GM12878 (cell line): Measurements from ENCODE around the gene FAM111B. TPM values are rescaled to one million over a fixed set of nuclear protein-coding genes. Genes with fewer than 3 reads are reported as not detected.
A peak's percentile ranks its signal among the peaks of the same experiment; 100 is the strongest.
"Not testable (repeated sequence)": the region's sequence is repeated elsewhere in the genome, so short reads cannot be mapped to it uniquely, and the experiment has no call there.

Experiments
- ATAC-seq: fragments of 200-7000 bp; cut with Tn5 transposase; 3 replicates; pipeline ENCODE4 v1.9.1; 2020; ENCODE audit warnings: mild to moderate bottlenecking, moderate library complexity
- BruUV-seq: library from RNA; stranded (reverse); fragments of 400-500 nt; replicated peaks from 2 replicates; lab custom pipeline; 2021; lab: Mats Ljungman, UMichigan
- CTCF ChIA-PET: fragments of 300-600 bp; sonication (Branson Sonifier 250); formaldehyde crosslinking; extraction: SDS; loops from one replicate; lab custom pipeline; 2021; ENCODE audit warnings: inconsistent platforms; lab: Yijun Ruan, JAX
- POLR2A ChIA-PET: fragments of 350-600 bp; formaldehyde crosslinking; extraction: SDS; loops from one replicate; lab custom pipeline; 2021; ENCODE audit warnings: inconsistent platforms; lab: Charles Lee
- RAD21 ChIA-PET: fragments of 300-600 bp; sonication (Branson Sonifier 250); formaldehyde crosslinking; loops from one replicate; lab custom pipeline; 2023; ENCODE audit warnings: antibody characterized with exemption; ENCODE audit not compliant: unreplicated experiment; lab: Charles Lee
- SMC1A ChIA-PET: fragments of 300-600 bp; sonication (Branson Sonifier 250); formaldehyde crosslinking; loops from one replicate; lab custom pipeline; 2023; ENCODE audit not compliant: unreplicated experiment, uncharacterized antibody; lab: Charles Lee
- DNase-seq: peaks from one replicate; pipeline ENCODE4 v3.0.0-alpha.2; 2011; ENCODE audit warnings: low read depth, low spot score
- FAIRE-seq: peaks from 3 replicates; lab custom pipeline; 2011; peaks lifted over from hg19 to GRCh38; lab: Jason Lieb, UNC
- H2AFZ ChIP-seq: 2 replicates; pipeline ENCODE4 v1.6.0; 2011; ENCODE audit warnings: low read depth, low read length, control low read depth; ENCODE audit not compliant: control insufficient read depth
- H3K27ac ChIP-seq: 2 replicates; pipeline ENCODE4 v1.5.1; 2011; ENCODE audit warnings: control low read depth; ENCODE audit not compliant: control insufficient read depth, insufficient read depth
- H3K27me3 ChIP-seq, 2 experiments: replicated peaks in 1 of 2; 2 replicates each; pipeline versions ENCODE4 v1.6.0 to v1.6.1; 2011; ENCODE audit warnings: low read length in 1 of 2; ENCODE audit not compliant: control insufficient read depth in 2 of 2, insufficient read depth in 2 of 2
- H3K36me3 ChIP-seq, 2 experiments: 2 replicates each; pipeline ENCODE4 v1.5.1; 2011; ENCODE audit warnings: low read length in 1 of 2; ENCODE audit not compliant: control insufficient read depth in 2 of 2, insufficient read depth in 2 of 2
- H3K4me1 ChIP-seq: 2 replicates; pipeline ENCODE4 v1.6.1; 2011; ENCODE audit warnings: mild to moderate bottlenecking, low read length, moderate library complexity, mixed read lengths; ENCODE audit not compliant: control insufficient read depth, insufficient read depth
- H3K4me2 ChIP-seq: 2 replicates; pipeline ENCODE4 v1.6.0; 2011; ENCODE audit warnings: control low read depth; ENCODE audit not compliant: control insufficient read depth, insufficient read depth
- H3K4me3 ChIP-seq: fragments of 200-600 bp; sonication (generic); 2 replicates; pipeline ENCODE4 v1.5.1; 2016
- H3K79me2 ChIP-seq: 2 replicates; pipeline ENCODE4 v1.6.0; 2011; ENCODE audit warnings: low read length; ENCODE audit not compliant: control insufficient read depth, insufficient read depth
- H3K9ac ChIP-seq: 2 replicates; pipeline ENCODE4 v1.8.0; 2011; ENCODE audit warnings: low read length, control low read depth, mixed read lengths; ENCODE audit not compliant: control insufficient read depth, insufficient read depth
- H3K9me3 ChIP-seq: replicated peaks from 3 replicates; pipeline ENCODE4 v1.5.1; 2011; ENCODE audit warnings: mild to moderate bottlenecking, low read length; ENCODE audit not compliant: control insufficient read depth, insufficient read depth
- H4K20me1 ChIP-seq: 2 replicates; pipeline ENCODE4 v1.6.0; 2011; ENCODE audit not compliant: control insufficient read depth, insufficient read depth
- BHLHE40 ChIP-seq, 2 experiments: fragments of 450-650 bp in 1 of 2; IDR thresholded peaks; 2 replicates each; pipeline ENCODE4 v1.6.1; 2011 to 2017; ENCODE audit warnings: low read depth in 2 of 2, borderline replicate concordance in 1 of 2, improper control_type of control experiment in 1 of 2, low read length in 1 of 2, mild to moderate bottlenecking in 1 of 2
- CBX5 ChIP-seq: sonication (generic); IDR thresholded peaks from 2 replicates; pipeline ENCODE4 v1.6.1; 2016; ENCODE audit warnings: low read depth, moderate library complexity, mild to moderate bottlenecking, inconsistent platforms
- CHD2 ChIP-seq: IDR thresholded peaks from 2 replicates; pipeline ENCODE4 v1.6.1; 2011; ENCODE audit warnings: low read depth, low read length, improper control_type of control experiment, borderline replicate concordance
- DPF2 ChIP-seq: fragments of 450-650 bp; IDR thresholded peaks from 2 replicates; pipeline ENCODE4 v1.6.1; 2017; ENCODE audit warnings: mild to moderate bottlenecking
- IKZF1 ChIP-seq: fragments of 450-650 bp; conservative IDR thresholded peaks from 2 replicates; pipeline ENCODE4 v1.6.1; 2017; ENCODE audit warnings: antibody characterized with exemption, mild to moderate bottlenecking
- IRF4 ChIP-seq: IDR thresholded peaks from 2 replicates; pipeline ENCODE4 v1.6.1; 2011; ENCODE audit warnings: low read depth, low read length
- POU2F2 ChIP-seq: IDR thresholded peaks from 3 replicates; pipeline ENCODE4 v1.6.1; 2011; ENCODE audit warnings: low read depth, mild to moderate bottlenecking, low read length, borderline replicate concordance
- RAD21 ChIP-seq: IDR thresholded peaks from 2 replicates; pipeline ENCODE4 v1.6.1; 2011; ENCODE audit warnings: mild to moderate bottlenecking, low read depth, low read length, moderate library complexity; ENCODE audit not compliant: insufficient read depth
- SMC3 ChIP-seq: IDR thresholded peaks from 2 replicates; pipeline ENCODE4 v1.6.1; 2011; ENCODE audit warnings: low read length, improper control_type of control experiment, borderline replicate concordance
- SP1 ChIP-seq: IDR thresholded peaks from one replicate; pipeline ENCODE4 v1.6.1; 2011; ENCODE audit warnings: low read depth, low read length
- SPI1 ChIP-seq: IDR thresholded peaks from 2 replicates; pipeline ENCODE4 v1.6.1; 2011; ENCODE audit warnings: low read depth, mild to moderate bottlenecking, low read length, moderate library complexity, borderline replicate concordance; ENCODE audit not compliant: insufficient read depth
- SRF ChIP-seq, 2 experiments: IDR thresholded peaks; 2 replicates each; pipeline ENCODE4 v1.6.1; 2011; ENCODE audit warnings: low read depth in 2 of 2, low read length in 2 of 2, mild to moderate bottlenecking in 1 of 2, moderate library complexity in 1 of 2
- YY1 ChIP-seq: IDR thresholded peaks from 2 replicates; pipeline ENCODE4 v1.6.1; 2011; ENCODE audit warnings: low read depth, mild to moderate bottlenecking, low read length
- WGBS: methylation state at CpG from one replicate; pipeline ENCODE4 v1.1.6; 2016; ENCODE audit warnings: low lambda C conversion rate; ENCODE audit not compliant: insufficient replicate concordance, insufficient coverage; ENCODE audit errors: missing lambda C conversion rate; 5-methylcytosine and 5-hydroxymethylcytosine counted together
- in situ Hi-C: fragments of 300-500 bp; cut with MboI; formaldehyde crosslinking; loops from 9 replicates; pipeline ENCODE4 v1.14.3; 2018; ENCODE audit warnings: mixed read lengths
- intact Hi-C: fragments of 100-400 bp; cut with micrococcal nuclease; formaldehyde crosslinking; loops from one replicate; pipeline ENCODE4 v1.14.2; 2022; ENCODE audit not compliant: unreplicated experiment
- polyA plus RNA-seq, 11 experiments: library from polyadenylated mRNA; depleted of rRNA in 4 of 11; unstranded in 6 of 11; stranded (reverse) in 5 of 11; fragments of >200 nt; fragmentation: Nextera tagmentation in 4 of 11; fragmentation: Illumina TruSeq in 1 of 11; extraction: Ambion mirVana in 4 of 11; extraction: Trizol in 1 of 11; gene quantifications; 1 replicate in 1 of 11; 2 replicates in 10 of 11; pipeline versions ENCODE4 v1.2.1 to v1.2.3, GENCODE V29; 2011 to 2016; ENCODE audit warnings: inconsistent platforms in 2 of 11, missing spikeins in 2 of 11, low read depth in 1 of 11
- total RNA-seq, 4 experiments: library from RNA; depleted of rRNA in 3 of 4; stranded (reverse); fragments of >200 nt in 3 of 4; fragmentation: Illumina TruSeq in 1 of 4; extraction: Trizol in 1 of 4; gene quantifications; 2 replicates each; pipeline versions ENCODE4 v1.2.1 to v1.2.3, GENCODE V29; 2013 to 2021
- TF ChIP-seq, protein P1 (sequence below): fragments of 450-650 bp; IDR thresholded peaks from 2 replicates; pipeline ENCODE4 v1.6.1; 2016; ENCODE audit warnings: mild to moderate bottlenecking
- TF ChIP-seq, protein P2 (sequence below), 3 experiments: IDR thresholded peaks in 2 of 3; conservative IDR thresholded peaks in 1 of 3; 2 replicates each; pipeline ENCODE4 v1.5.1; 2011; ENCODE audit warnings: low read depth in 3 of 3, low read length in 3 of 3, mild to moderate bottlenecking in 3 of 3, control low read depth in 2 of 3, moderate library complexity in 2 of 3, inconsistent platforms in 1 of 3, mixed read lengths in 1 of 3; ENCODE audit not compliant: control insufficient read depth in 2 of 3, insufficient read depth in 1 of 3; ENCODE audit errors: extremely low read depth in 1 of 3

FAM111B gene
- total and polyA plus RNA-seq, 10 of the 15 experiments (the other 5 are each of a cell fraction or from before 2014, with no cell fraction given) = 35.9 to 97.2 (median 62.1) TPM

DNA sequence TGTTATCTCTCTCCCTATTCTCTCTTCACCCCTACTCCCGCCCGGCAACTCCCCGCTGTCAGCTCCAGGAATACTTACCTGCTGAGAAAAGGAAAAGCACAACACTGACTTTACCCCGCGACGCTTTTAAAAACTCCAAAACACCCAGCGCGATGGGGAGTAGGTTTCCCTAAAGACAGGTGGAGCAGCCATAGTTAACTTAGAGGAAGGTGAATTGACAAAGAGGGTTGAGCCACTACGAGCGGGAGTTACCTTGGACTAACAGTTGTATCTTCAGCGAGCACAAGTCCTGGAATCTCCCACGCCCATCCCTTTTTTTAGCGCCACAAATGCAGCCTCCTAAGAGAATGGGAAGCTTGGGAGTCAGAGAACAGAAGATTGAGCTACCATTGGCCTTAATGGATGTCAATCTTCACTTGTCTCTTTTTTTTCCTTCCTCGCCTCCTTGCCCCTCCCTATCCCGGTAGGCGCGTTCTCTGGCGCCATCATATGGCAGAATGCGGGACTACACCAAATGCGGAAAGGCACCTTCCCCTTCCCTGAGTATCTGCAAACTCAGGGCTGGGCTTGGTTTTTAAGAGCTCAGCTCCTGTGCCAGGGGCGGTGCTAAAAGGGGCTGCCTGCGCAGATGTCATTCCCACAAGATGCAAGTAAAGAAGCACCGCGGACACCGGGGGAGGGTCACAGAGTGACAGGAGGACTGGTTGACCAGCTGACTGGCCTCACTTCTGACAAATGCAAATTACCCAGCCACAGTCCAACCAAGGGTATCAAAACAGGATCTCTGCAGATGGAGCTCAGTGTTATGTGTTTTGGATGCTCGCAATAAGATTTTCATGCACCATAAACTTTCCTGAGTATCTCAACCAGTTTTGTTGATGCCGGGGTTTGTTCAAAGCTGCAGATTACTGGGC lies 48.7 kb upstream of the FAM111B start (continued):
- TF ChIP-seq CHD2 (peak; percentile 39; the same call in 1 of the 2 replicates), BHLHE40 (IDR thresholded peaks at IDR 0.05; ENCODE audit: borderline replicate concordance in 1 of 2, low read depth in 2 of 2, low read length in 1 of 2) (peak in 1 of 2 experiments; percentile 49; a peak in 2 of 4 replicates), SRF (IDR thresholded peaks at IDR 0.05; ENCODE audit: low read depth in 2 of 2, low read length in 2 of 2) (0 out of 4 replicates have a peak, but pooled peaks of 1 of the 2 experiments have one; percentile 29), SPI1 (0 out of 2 replicates have a peak, but pooled peaks have one; percentile 12), DPF2 (peak; percentile 81), SMC3 (peak; percentile 71), YY1 (peak; percentile 61), SP1 (peak; percentile 84), POU2F2 (peak; percentile 35; the same call in 2 of the 3 replicates), IRF4 (0 out of 2 replicates have a peak, but pooled peaks have one; percentile 46), IKZF1 (peak; percentile 55), RAD21 (peak; percentile 98), CBX5 (peak; percentile 21; the same call in 1 of the 2 replicates)
- TF ChIP-seq, protein P1, sequence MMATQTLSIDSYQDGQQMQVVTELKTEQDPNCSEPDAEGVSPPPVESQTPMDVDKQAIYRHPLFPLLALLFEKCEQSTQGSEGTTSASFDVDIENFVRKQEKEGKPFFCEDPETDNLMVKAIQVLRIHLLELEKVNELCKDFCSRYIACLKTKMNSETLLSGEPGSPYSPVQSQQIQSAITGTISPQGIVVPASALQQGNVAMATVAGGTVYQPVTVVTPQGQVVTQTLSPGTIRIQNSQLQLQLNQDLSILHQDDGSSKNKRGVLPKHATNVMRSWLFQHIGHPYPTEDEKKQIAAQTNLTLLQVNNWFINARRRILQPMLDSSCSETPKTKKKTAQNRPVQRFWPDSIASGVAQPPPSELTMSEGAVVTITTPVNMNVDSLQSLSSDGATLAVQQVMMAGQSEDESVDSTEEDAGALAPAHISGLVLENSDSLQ = peak; percentile 98
- TF ChIP-seq, protein P2, sequence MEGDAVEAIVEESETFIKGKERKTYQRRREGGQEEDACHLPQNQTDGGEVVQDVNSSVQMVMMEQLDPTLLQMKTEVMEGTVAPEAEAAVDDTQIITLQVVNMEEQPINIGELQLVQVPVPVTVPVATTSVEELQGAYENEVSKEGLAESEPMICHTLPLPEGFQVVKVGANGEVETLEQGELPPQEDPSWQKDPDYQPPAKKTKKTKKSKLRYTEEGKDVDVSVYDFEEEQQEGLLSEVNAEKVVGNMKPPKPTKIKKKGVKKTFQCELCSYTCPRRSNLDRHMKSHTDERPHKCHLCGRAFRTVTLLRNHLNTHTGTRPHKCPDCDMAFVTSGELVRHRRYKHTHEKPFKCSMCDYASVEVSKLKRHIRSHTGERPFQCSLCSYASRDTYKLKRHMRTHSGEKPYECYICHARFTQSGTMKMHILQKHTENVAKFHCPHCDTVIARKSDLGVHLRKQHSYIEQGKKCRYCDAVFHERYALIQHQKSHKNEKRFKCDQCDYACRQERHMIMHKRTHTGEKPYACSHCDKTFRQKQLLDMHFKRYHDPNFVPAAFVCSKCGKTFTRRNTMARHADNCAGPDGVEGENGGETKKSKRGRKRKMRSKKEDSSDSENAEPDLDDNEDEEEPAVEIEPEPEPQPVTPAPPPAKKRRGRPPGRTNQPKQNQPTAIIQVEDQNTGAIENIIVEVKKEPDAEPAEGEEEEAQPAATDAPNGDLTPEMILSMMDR (IDR thresholded peaks at IDR 0.05 in 2 of 3, conservative IDR thresholded peaks at IDR 0.05 in 1 of 3; ENCODE audit: control insufficient read depth in 2 of 3, extremely low read depth in 1 of 3, insufficient read depth in 1 of 3, low read depth in 3 of 3, low read length in 3 of 3) = peak; percentile 94 to 98 (median 97)

DNA sequence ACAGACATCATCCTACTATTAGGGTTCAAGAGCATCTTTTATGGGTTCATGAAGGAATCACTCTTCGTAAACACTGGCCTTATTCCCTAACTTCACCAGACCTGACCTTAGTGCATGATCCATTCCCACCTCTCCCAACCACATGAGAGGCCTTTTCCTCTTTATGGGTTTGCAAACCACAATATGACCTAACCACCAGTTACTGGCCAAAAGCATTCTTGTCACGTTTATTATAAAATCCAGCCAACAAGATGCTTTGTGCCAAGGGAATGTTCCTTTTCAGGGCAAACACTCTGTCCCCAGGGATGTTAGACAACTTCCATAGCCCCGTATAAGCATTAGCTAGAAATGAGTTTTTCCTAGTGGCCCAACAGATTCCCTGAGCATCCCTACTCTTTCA lies 46.9 kb upstream of the FAM111B start:
- intact Hi-C loops, in situ Hi-C loops: not testable (repeated sequence)

More for the DNA sequence above, 46.9 kb upstream of the FAM111B start:
- POLR2A ChIA-PET, H3K9me3 ChIP-seq, BruUV-seq, H3K36me3 ChIP-seq, DNase-seq, ATAC-seq, H3K4me2 ChIP-seq, H3K79me2 ChIP-seq, H4K20me1 ChIP-seq, H2AFZ ChIP-seq, FAIRE-seq, H3K4me3 ChIP-seq, H3K27me3 ChIP-seq, H3K9ac ChIP-seq, H3K4me1 ChIP-seq, H3K27ac ChIP-seq: not testable (repeated sequence)
- 65% methylated on average over 3 of the region's 3 CpGs for WGBS
- ChIA-PET CTCF (interaction anchor here (1.1 to 2.4 kb wide), 4 partner anchors 17 to 103 kb away, joined by 3 to 39 read pairs (median 4); no protein-coding TSS in a partner anchor), SMC1A (interaction anchor here (1.2 kb wide), 2 partner anchors 19 to 98 kb away, joined by 3 to 4 read pairs; no protein-coding TSS in a partner anchor), RAD21 (interaction anchor here (0.6 to 0.9 kb wide), 2 partner anchors 98 to 128 kb away, joined by 3 read pairs; no protein-coding TSS in a partner anchor)
